Umbilical cord (tissue), 2 donors: Measurements from ENCODE around the gene YPEL4. TPM values are rescaled to one million over a fixed set of nuclear protein-coding genes. Genes with fewer than 3 reads are reported as not detected.
"Not testable (repeated sequence)": the region's sequence is repeated elsewhere in the genome, so short reads cannot be mapped to it uniquely, and the experiment has no call there.

Experiments
- DNase-seq: peaks from one replicate; pipeline ENCODE4 v3.0.0-alpha.2; 2015; ENCODE audit warnings: low spot score
- total RNA-seq: library from RNA; depleted of rRNA; stranded (reverse); fragments of >200 nt; gene quantifications from one replicate; pipeline ENCODE4 v1.2.3, GENCODE V29; 2014; ENCODE audit warnings: low replicate concordance; ENCODE audit not compliant: insufficient read depth

The YPEL4 gene
- total RNA-seq, result 3.4 TPM

- DNase-seq, result peak; percentile 87
Measured at GRCh38 chr11:57649826-57650738, at the start of gene YPEL4. Gene YPEL4 (minus strand): TSS chr11:57649912. CDS start chr11:57647107, 2,805 bp downstream.

GRCh38 chr11:57698843-57699365, 49.2 kb upstream of the YPEL4 start:
- DNase-seq, result no peak

- not testable (repeated sequence) for DNase-seq
Measured at GRCh38 chr11:57690474-57690873, 40.8 kb upstream of the YPEL4 start.

- DNase-seq, result no peak
Measured at GRCh38 chr11:57681168-57681567, 31.5 kb upstream of the YPEL4 start.

GRCh38 chr11:57680552-57680874, 30.8 kb upstream of the YPEL4 start:
- DNase-seq, result no peak

- DNase-seq, result no peak
Measured at GRCh38 chr11:57679396-57679795, 29.7 kb upstream of the YPEL4 start.

GRCh38 chr11:57675176-57675941, 25.6 kb upstream of the YPEL4 start:
- peak; percentile 35 for DNase-seq

GRCh38 chr11:57674251-57674650, 24.5 kb upstream of the YPEL4 start:
- no peak for DNase-seq

- DNase-seq, result peak; percentile 20
Measured at GRCh38 chr11:57668434-57668782, 18.7 kb upstream of the YPEL4 start.

GRCh38 chr11:57667736-57668433, 18.2 kb upstream of the YPEL4 start, which contains the start of gene ZDHHC5:
Gene ZDHHC5 (plus strand): TSS chr11:57668114. CDS start chr11:57673091, 4,977 bp downstream.
- peak; percentile 99 for DNase-seq

- peak; percentile 99 for DNase-seq
Measured at GRCh38 chr11:57667117-57667735, 17.5 kb upstream of the YPEL4 start.

- no peak for DNase-seq
Measured at GRCh38 chr11:57663975-57664374, 14.3 kb upstream of the YPEL4 start.

GRCh38 chr11:57662893-57663292, 13.2 kb upstream of the YPEL4 start:
- no peak for DNase-seq

GRCh38 chr11:57659669-57660068, 10.0 kb upstream of the YPEL4 start:
- no peak for DNase-seq

GRCh38 chr11:57658023-57658361, 8.3 kb upstream of the YPEL4 start:
- DNase-seq, result no peak

GRCh38 chr11:57657194-57658022, 7.7 kb upstream of the YPEL4 start, which contains the start of gene CLP1:
Gene CLP1 (plus strand): TSS chr11:57657762. CDS start chr11:57659477, 1,715 bp downstream.
- DNase-seq, result peak; percentile 100

GRCh38 chr11:57656885-57657193, 7.1 kb upstream of the YPEL4 start:
- no peak for DNase-seq

- DNase-seq, result no peak
Measured at GRCh38 chr11:57653163-57653562, 3.5 kb upstream of the YPEL4 start.

- no peak for DNase-seq
Measured at GRCh38 chr11:57652662-57653061, 3.0 kb upstream of the YPEL4 start.

GRCh38 chr11:57652230-57652629, 2.5 kb upstream of the YPEL4 start:
- DNase-seq, result not testable (repeated sequence)

- no peak for DNase-seq
Measured at GRCh38 chr11:57651408-57651807, 1.7 kb upstream of the YPEL4 start.
